HG02610 (cell line): ENCODE data around the gene CMYA5.

Experiments used
- ATAC-seq: cut with Tn5 transposase; IDR thresholded peaks from one replicate; pipeline ENCODE4 v1.9.1; 2021; ENCODE audit warnings: mild to moderate bottlenecking, moderate library complexity; ENCODE audit not compliant: unreplicated experiment

The CMYA5 gene

GRCh38 chr5:79793304-79793703, 103.7 kb downstream of the CMYA5 start:
- no peak for ATAC-seq

GRCh38 chr5:79793722-79794121, 104.1 kb downstream of the CMYA5 start:
- no peak for ATAC-seq

- no peak for ATAC-seq
Measured at GRCh38 chr5:79794347-79794746, 104.7 kb downstream of the CMYA5 start.

GRCh38 chr5:79795764-79796398, 106.2 kb downstream of the CMYA5 start:
- ATAC-seq, result no peak

- ATAC-seq, result no peak
Measured at GRCh38 chr5:79798893-79799590, 109.4 kb downstream of the CMYA5 start.

GRCh38 chr5:79800979-79801827, 111.6 kb downstream of the CMYA5 start:
- ATAC-seq, result no peak

GRCh38 chr5:79802406-79802805, 112.8 kb downstream of the CMYA5 start:
- ATAC-seq, result no peak

- no peak for ATAC-seq
Measured at GRCh38 chr5:79803007-79803406, 113.4 kb downstream of the CMYA5 start.

GRCh38 chr5:79806741-79807140, 117.1 kb downstream of the CMYA5 start:
- ATAC-seq, result no peak

GRCh38 chr5:79809743-79810142, 120.1 kb downstream of the CMYA5 start:
- no peak for ATAC-seq

- ATAC-seq, result no peak
Measured at GRCh38 chr5:79811081-79811480, 121.4 kb downstream of the CMYA5 start.

- ATAC-seq, result no peak
Measured at GRCh38 chr5:79811904-79812303, 122.3 kb downstream of the CMYA5 start.

- ATAC-seq, result no peak
Measured at GRCh38 chr5:79814699-79815098, 125.1 kb downstream of the CMYA5 start.

- no peak for ATAC-seq
Measured at GRCh38 chr5:79816014-79816413, 126.4 kb downstream of the CMYA5 start.

- no peak for ATAC-seq
Measured at GRCh38 chr5:79820648-79821047, 131.0 kb downstream of the CMYA5 start.

- ATAC-seq, result no peak
Measured at GRCh38 chr5:79824444-79824843, 134.8 kb downstream of the CMYA5 start.

- no peak for ATAC-seq
Measured at GRCh38 chr5:79825802-79826201, 136.2 kb downstream of the CMYA5 start.

- no peak for ATAC-seq
Measured at GRCh38 chr5:79827159-79827629, 137.6 kb downstream of the CMYA5 start.

GRCh38 chr5:79829260-79829659, 139.6 kb downstream of the CMYA5 start:
- no peak for ATAC-seq

GRCh38 chr5:79831381-79832309, 142.0 kb downstream of the CMYA5 start:
- no peak for ATAC-seq

GRCh38 chr5:79832911-79833310, 143.3 kb downstream of the CMYA5 start:
- no peak for ATAC-seq
